Transverse colon (tissue), 4 donors: ENCODE measurements around the gene STPG1. TPM values are rescaled to one million over a fixed set of nuclear protein-coding genes. Genes with fewer than 3 reads are reported as not detected.

Experiments used
- DNase-seq: peaks from one replicate; pipeline ENCODE4 v3.0.0-alpha.2; 2019
- H3K27ac ChIP-seq, 4 donors: fragments of 200-600 bp; sonication (generic); 2 replicates each; pipeline ENCODE4 v1.5.1; 2016 to 2018; ENCODE audit warnings: inconsistent platforms in 4 of 4
- H3K27me3 ChIP-seq: fragments of 200-600 bp; sonication (generic); 2 replicates; pipeline ENCODE4 v1.5.1; 2017; ENCODE audit warnings: inconsistent platforms
- H3K36me3 ChIP-seq, 4 donors: fragments of 200-600 bp; sonication (generic); 2 replicates each; pipeline ENCODE4 v1.5.1; 2017 to 2019; ENCODE audit warnings: inconsistent platforms in 4 of 4
- H3K4me1 ChIP-seq, 4 donors: fragments of 200-600 bp; sonication (generic); 2 replicates each; pipeline ENCODE4 v1.5.1; 2017 to 2020; ENCODE audit warnings: inconsistent platforms in 4 of 4
- H3K4me3 ChIP-seq, 4 donors: fragments of 200-600 bp; sonication (generic); 1 replicate in 1 of 4; 2 replicates in 3 of 4; pipeline versions ENCODE4 v1.5.1 to v1.6.1; 2017 to 2019; ENCODE audit warnings: inconsistent platforms in 4 of 4
- H3K9me3 ChIP-seq, 2 donors: fragments of 200-600 bp; sonication (generic); 2 replicates each; pipeline ENCODE4 v1.5.1; 2017 to 2019; ENCODE audit warnings: inconsistent platforms in 2 of 2
- EP300 ChIP-seq: sonication (generic); formaldehyde crosslinking; IDR thresholded peaks from one replicate; pipeline ENCODE4 v1.6.1; 2017; ENCODE audit warnings: antibody characterized with exemption, low read depth
- POLR2A ChIP-seq: fragments of 450-650 bp; IDR thresholded peaks from one replicate; pipeline ENCODE4 v1.6.1; 2016; ENCODE audit warnings: antibody characterized with exemption, mild to moderate bottlenecking, moderate library complexity
- POLR2AphosphoS5 ChIP-seq, 3 donors: sonication (generic); formaldehyde crosslinking; IDR thresholded peaks; one replicate each; pipeline ENCODE4 v1.6.1; 2016; ENCODE audit warnings: antibody characterized with exemption in 3 of 3
- WGBS, 2 donors: methylation state at CpG; one replicate each; pipeline ENCODE4 v1.1.5; 2018; ENCODE audit warnings: low coverage in 1 of 2; 5-methylcytosine and 5-hydroxymethylcytosine counted together
- in situ Hi-C, 4 donors: fragments of 200-750 bp; cut with MboI; loops; one replicate each; pipeline versions ENCODE4 v1.15.0 to v1.15.1; 2017; ENCODE audit warnings: low sequenced_read_pairs in 3 of 4, low pct_ligation_motif_present in 1 of 4, low pct_unique_long_range_greater_than_20kb in 1 of 4
- intact Hi-C: fragments of 100-400 bp; cut with DNase I; formaldehyde crosslinking; loops from one replicate; pipeline ENCODE4 v1.15.1; 2023; ENCODE audit warnings: low total_unique reads
- total RNA-seq, 4 donors: library from RNA; depleted of rRNA; stranded (reverse); fragments of >200 nt; gene quantifications; one replicate each; pipeline ENCODE4 v1.1.0, GENCODE V29; 2016
- TF ChIP-seq, protein P1 (sequence below), 5 experiments: fragments of 200-600 bp in 3 of 5; fragments of 450-650 bp in 2 of 5; sonication (generic) in 3 of 5; IDR thresholded peaks; 1 replicate in 2 of 5; 2 replicates in 3 of 5; pipeline ENCODE4 v1.5.1; 2016 to 2017; ENCODE audit warnings: antibody characterized with exemption in 5 of 5, inconsistent platforms in 3 of 5, mild to moderate bottlenecking in 2 of 5, moderate library complexity in 1 of 5

STPG1 gene
- total RNA-seq, 4 donors from 2014 or later: 4.6 to 33.7 (median 23.3) TPM

DNA sequence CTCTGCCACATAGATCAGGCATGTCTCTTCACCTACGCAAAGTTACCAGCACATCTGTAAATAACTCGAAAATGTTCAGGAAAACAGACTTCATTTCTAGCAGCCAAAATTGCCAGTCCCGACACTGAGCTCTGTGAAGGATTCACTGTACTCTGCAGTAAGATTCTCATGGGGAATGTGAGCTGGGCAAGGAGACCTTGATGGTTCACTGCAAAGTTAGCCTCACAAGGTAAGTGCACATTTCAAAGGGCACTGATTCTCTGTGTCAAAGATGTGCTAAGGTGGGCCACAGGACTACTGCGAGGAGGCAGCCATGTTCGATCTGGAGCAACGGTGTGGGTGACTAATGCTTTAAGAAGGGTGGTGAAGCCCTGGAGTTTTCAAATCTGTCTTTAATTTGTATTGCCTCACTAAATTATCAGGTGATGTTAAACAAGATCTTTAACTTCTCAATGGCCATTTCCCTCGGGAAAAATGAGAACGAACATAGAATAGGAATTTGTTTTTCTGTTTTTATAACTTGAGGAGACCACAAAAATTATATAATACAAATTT lies 25.2 kb downstream of the STPG1 start:
- intact Hi-C loops: no loop called here
- H3K4me1 ChIP-seq: peaks cover 7 to 41% (median 10%) of the 10 kb centered on the region in 4 donors
- TF ChIP-seq POLR2A (no peak), EP300 (no peak), POLR2AphosphoS5 (IDR thresholded peaks at IDR 0.05) (no peak)
- TF ChIP-seq, protein P1, sequence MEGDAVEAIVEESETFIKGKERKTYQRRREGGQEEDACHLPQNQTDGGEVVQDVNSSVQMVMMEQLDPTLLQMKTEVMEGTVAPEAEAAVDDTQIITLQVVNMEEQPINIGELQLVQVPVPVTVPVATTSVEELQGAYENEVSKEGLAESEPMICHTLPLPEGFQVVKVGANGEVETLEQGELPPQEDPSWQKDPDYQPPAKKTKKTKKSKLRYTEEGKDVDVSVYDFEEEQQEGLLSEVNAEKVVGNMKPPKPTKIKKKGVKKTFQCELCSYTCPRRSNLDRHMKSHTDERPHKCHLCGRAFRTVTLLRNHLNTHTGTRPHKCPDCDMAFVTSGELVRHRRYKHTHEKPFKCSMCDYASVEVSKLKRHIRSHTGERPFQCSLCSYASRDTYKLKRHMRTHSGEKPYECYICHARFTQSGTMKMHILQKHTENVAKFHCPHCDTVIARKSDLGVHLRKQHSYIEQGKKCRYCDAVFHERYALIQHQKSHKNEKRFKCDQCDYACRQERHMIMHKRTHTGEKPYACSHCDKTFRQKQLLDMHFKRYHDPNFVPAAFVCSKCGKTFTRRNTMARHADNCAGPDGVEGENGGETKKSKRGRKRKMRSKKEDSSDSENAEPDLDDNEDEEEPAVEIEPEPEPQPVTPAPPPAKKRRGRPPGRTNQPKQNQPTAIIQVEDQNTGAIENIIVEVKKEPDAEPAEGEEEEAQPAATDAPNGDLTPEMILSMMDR (IDR thresholded peaks at IDR 0.05): no peak

DNA sequence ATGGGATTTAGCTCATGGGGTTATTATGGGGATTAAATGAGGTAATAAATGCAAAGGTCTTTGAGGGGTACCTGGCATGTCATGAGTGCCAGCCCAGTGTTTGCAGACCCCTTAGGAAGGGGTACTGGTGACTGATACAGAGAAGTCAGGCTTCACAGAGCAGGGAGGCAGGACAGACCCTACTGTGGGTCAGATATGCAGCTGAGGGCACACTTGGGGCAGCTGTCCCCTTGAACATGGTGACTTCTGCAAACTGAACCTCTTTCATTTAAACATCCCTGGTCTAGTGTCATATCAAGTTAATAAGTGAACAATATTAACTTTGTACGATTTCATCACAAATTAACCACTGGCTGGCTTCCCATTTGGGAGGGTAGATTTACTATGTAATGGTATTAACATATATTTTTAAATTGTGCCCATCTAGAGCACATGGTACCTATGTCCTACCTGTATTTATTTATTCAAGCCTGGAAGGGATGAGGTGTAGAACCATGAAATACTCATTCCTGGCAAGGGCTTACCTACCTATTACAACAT lies 25.9 kb downstream of the STPG1 start:
- Histone ChIP-seq H3K4me1 (peaks cover 7 to 37% (median 10%) of the 10 kb centered on the region in 4 donors), H3K4me3 (no peak overlapping the region), H3K27me3 (no peaks in the 10 kb centered on the region), H3K36me3 (no peaks in the 10 kb centered on the region), H3K9me3 (no peaks in the 10 kb centered on the region), H3K27ac (no peak overlapping the region)
- DNase-seq: no peak
- intact Hi-C loops: no loop called here
- no peak for TF ChIP-seq POLR2A
- in situ Hi-C loops: loop anchor here in 2 of 4 donors (5.0 to 25.0 kb wide), 2 partner anchors 185 to 325 kb away; no protein-coding TSS in a partner anchor
- WGBS, 2 donors: 33 to 47% methylated on average over 1 of the region's 1 CpG

More for the DNA sequence above, 25.2 kb downstream of the STPG1 start:
- Histone ChIP-seq H3K27me3 (no peaks in the 10 kb centered on the region), H3K9me3 (no peaks in the 10 kb centered on the region), H3K27ac (no peak overlapping the region), H3K36me3 (no peaks in the 10 kb centered on the region), H3K4me3 (no peak overlapping the region)
- in situ Hi-C loops: loop anchor here in 2 of 4 donors (5.0 to 25.0 kb wide), 2 partner anchors 186 to 326 kb away; no protein-coding TSS in a partner anchor
- no peak for DNase-seq
- WGBS, 2 donors: 92 to 93% methylated on average over 8 of the region's 8 CpGs

DNA sequence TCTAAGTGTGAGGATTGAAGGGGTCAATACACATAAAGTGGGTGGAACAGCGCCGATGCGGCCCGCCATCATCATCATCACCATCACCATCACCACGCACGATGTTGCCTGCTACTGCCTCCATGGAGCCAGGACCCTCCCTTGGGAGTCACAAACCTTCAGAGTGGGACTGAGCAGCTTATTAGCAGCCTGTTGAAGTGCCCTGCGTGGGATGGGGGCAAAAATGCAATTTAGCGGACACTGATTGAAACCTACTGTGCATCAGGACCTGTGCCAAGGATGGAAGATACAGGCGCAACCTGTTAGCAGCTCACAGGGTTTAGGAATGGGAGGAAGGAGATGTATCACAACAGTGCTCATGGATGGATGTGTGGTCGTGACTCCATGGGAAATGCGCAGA lies 26.7 kb downstream of the STPG1 start:
- Histone ChIP-seq H3K36me3 (no peaks in the 10 kb centered on the region), H3K4me1 (peaks cover 4 to 35% (median 8%) of the 10 kb centered on the region in 4 donors), H3K9me3 (no peaks in the 10 kb centered on the region), H3K4me3 (no peak overlapping the region), H3K27ac (no peak overlapping the region), H3K27me3 (no peaks in the 10 kb centered on the region)
- no peak for DNase-seq
- TF ChIP-seq POLR2A (no peak), POLR2AphosphoS5 (IDR thresholded peaks at IDR 0.05) (no peak), EP300 (no peak)
- TF ChIP-seq, protein P1 (IDR thresholded peaks at IDR 0.05): no peak
- in situ Hi-C loops: loop anchor here in 2 of 4 donors (5.0 to 25.0 kb wide), 2 partner anchors 185 to 325 kb away; no protein-coding TSS in a partner anchor
- intact Hi-C loops: no loop called here
- 80 to 92% methylated on average over 1 to 11 of the region's 11 CpGs for WGBS, 2 donors

DNA sequence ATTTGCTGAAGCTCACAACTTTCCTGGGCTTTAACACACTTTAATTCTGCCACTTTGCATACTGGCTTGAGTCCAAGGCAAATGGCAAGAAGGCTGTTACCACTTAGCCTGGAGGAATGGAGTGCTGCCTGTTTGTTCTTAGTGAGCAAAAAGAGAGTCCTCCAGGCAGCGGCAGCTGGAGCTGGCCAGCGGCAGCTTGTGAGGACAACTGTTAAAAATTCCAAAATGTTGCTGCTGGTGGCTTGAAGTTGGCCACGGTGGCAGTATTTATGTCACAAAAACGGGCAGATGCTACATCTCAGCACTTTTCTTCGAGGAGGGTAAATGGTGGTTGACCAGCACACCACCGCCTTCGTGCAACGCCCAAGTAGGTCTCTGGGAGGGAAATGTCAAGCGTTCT lies 27.3 kb downstream of the STPG1 start:
- H3K27ac ChIP-seq: no peak overlapping the region
- intact Hi-C loops: no loop called here
- in situ Hi-C loops: loop anchor here in 2 of 4 donors (5.0 to 25.0 kb wide), 2 partner anchors 184 to 324 kb away; no protein-coding TSS in a partner anchor

More for the DNA sequence above, 27.3 kb downstream of the STPG1 start:
- H3K4me3 ChIP-seq: no peak overlapping the region
- no peak for TF ChIP-seq EP300
- TF ChIP-seq, protein P1 (IDR thresholded peaks at IDR 0.05): no peak
- no peak for TF ChIP-seq POLR2AphosphoS5 (IDR thresholded peaks at IDR 0.05)
- no peak for TF ChIP-seq POLR2A
- no peaks in the 10 kb centered on the region for H3K27me3 ChIP-seq
- 71 to 88% methylated on average over 5 to 9 of the region's 9 CpGs for WGBS, 2 donors
- no peaks in the 10 kb centered on the region for H3K36me3 ChIP-seq
- no peaks in the 10 kb centered on the region for H3K9me3 ChIP-seq
- no peak for DNase-seq
- H3K4me1 ChIP-seq: peaks cover 0 to 35% (median 7%) of the 10 kb centered on the region in 4 donors
